HFFc6 (cell line): ENCODE results near the gene HIGD1B. TPM values are rescaled to one million over a fixed set of nuclear protein-coding genes. Genes with fewer than 3 reads are reported as not detected.

ENCODE experiments used
- DNase-seq: peaks from one replicate; pipeline ENCODE4 v3.0.0-alpha.2; 2018
- H3K27ac Mint-ChIP-seq: 2 replicates; pipeline ENCODE4 v1.8.0; 2020; ENCODE audit warnings: mild to moderate bottlenecking, mixed read lengths
- H3K27me3 Mint-ChIP-seq: 2 replicates; pipeline ENCODE4 v1.8.0; 2021; ENCODE audit warnings: mild to moderate bottlenecking, moderate library complexity, mixed read lengths; ENCODE audit not compliant: insufficient read depth
- H3K36me3 Mint-ChIP-seq: 2 replicates; pipeline ENCODE4 v1.8.0; 2021; ENCODE audit warnings: low read depth, mixed read lengths
- H3K4me1 Mint-ChIP-seq: 2 replicates; pipeline ENCODE4 v1.8.0; 2020; ENCODE audit warnings: low read depth, mixed read lengths
- H3K4me3 Mint-ChIP-seq: 2 replicates; pipeline ENCODE4 v1.8.0; 2020; ENCODE audit warnings: mild to moderate bottlenecking, moderate library complexity, mixed read lengths
- H3K9me3 Mint-ChIP-seq: 2 replicates; pipeline ENCODE4 v1.8.0; 2020; ENCODE audit warnings: mild to moderate bottlenecking, mixed read lengths
- CTCF ChIP-seq: fragments of 200-600 bp; sonication (generic); IDR thresholded peaks from 2 replicates; pipeline ENCODE4 v1.5.0; 2021; ENCODE audit warnings: antibody characterized with exemption, mild to moderate bottlenecking
- total RNA-seq, 6 experiments: library from RNA; stranded (reverse); fragmentation: NEBNext Ultra II Directional; extraction: Animal tissue kit (Norgen Biotek cat#: 25700); gene quantifications; 2 replicates in 1 of 6; 3 replicates in 5 of 6; pipeline ENCODE4 v1.2.3, GENCODE V29; 2021

Gene HIGD1B
- total RNA-seq, 6 experiments from 2014 or later, result not detected

GRCh38 chr17:44887016-44887415 is 39.3 kb downstream of the HIGD1B start:
- no peak for TF ChIP-seq CTCF
- H3K9me3 Mint-ChIP-seq, result no peaks in the 10 kb centered on the region
- no peaks in the 10 kb centered on the region for H3K4me1 Mint-ChIP-seq
- H3K27me3 Mint-ChIP-seq, result no peaks in the 10 kb centered on the region
- H3K4me3 Mint-ChIP-seq, result no peak overlapping the region
- peaks cover 20% of the 10 kb centered on the region for H3K36me3 Mint-ChIP-seq
- no peak for DNase-seq
- H3K27ac Mint-ChIP-seq, result no peak overlapping the region

- Mint-ChIP-seq H3K36me3 (peaks cover 10% of the 10 kb centered on the region), H3K4me3 (no peak overlapping the region), H3K27ac (no peak overlapping the region), H3K9me3 (no peaks in the 10 kb centered on the region), H3K27me3 (no peaks in the 10 kb centered on the region), H3K4me1 (no peaks in the 10 kb centered on the region)
- DNase-seq, result no peak
- no peak for TF ChIP-seq CTCF
Observed at GRCh38 chr17:44887971-44888954, 40.6 kb downstream of the HIGD1B start.

GRCh38 chr17:44889003-44889402 is 41.3 kb downstream of the HIGD1B start:
- no peak overlapping the region for H3K27ac Mint-ChIP-seq

GRCh38 chr17:44892250-44892649 is 44.6 kb downstream of the HIGD1B start:
- H3K9me3 Mint-ChIP-seq, result no peaks in the 10 kb centered on the region
- peaks cover 9% of the 10 kb centered on the region; the same call in 1 of the 2 replicates for H3K36me3 Mint-ChIP-seq
- H3K4me3 Mint-ChIP-seq, result no peak overlapping the region
- no peak overlapping the region for H3K27ac Mint-ChIP-seq
- TF ChIP-seq CTCF, result no peak
- peaks cover 9% of the 10 kb centered on the region for H3K4me1 Mint-ChIP-seq
- no peak for DNase-seq
- no peaks in the 10 kb centered on the region for H3K27me3 Mint-ChIP-seq

More at GRCh38 chr17:44889003-44889402, 41.3 kb downstream of the HIGD1B start:
- Mint-ChIP-seq H3K36me3 (peaks cover 5% of the 10 kb centered on the region; the same call in 1 of the 2 replicates), H3K27me3 (no peaks in the 10 kb centered on the region), H3K9me3 (no peaks in the 10 kb centered on the region), H3K4me1 (no peaks in the 10 kb centered on the region), H3K4me3 (no peak overlapping the region)
- no peak for TF ChIP-seq CTCF
- no peak for DNase-seq

GRCh38 chr17:44894642-44895041 is 47.0 kb downstream of the HIGD1B start:
- Mint-ChIP-seq H3K36me3 (peaks cover 16% of the 10 kb centered on the region; the same call in 1 of the 2 replicates), H3K27ac (no peak overlapping the region), H3K4me3 (no peak overlapping the region), H3K4me1 (peaks cover 20% of the 10 kb centered on the region), H3K27me3 (peaks cover 1% of the 10 kb centered on the region; the same call in 1 of the 2 replicates), H3K9me3 (no peaks in the 10 kb centered on the region)
- no peak for TF ChIP-seq CTCF
- no peak for DNase-seq
